Fibroblast of lung (primary cell): ENCODE measurements around the gene HNRNPLL. TPM values are rescaled to one million over a fixed set of nuclear protein-coding genes. Genes with fewer than 3 reads are reported as not detected.
A peak's percentile ranks its signal among the peaks of the same experiment; 100 is the strongest.

Experiments used
- DNase-seq, 2 donors: peaks; one replicate each; pipeline versions ENCODE4 v3.0.0 to v3.0.0-alpha.2; 2010; ENCODE audit warnings: low read depth in 2 of 2
- H2AFZ ChIP-seq: 2 replicates; pipeline ENCODE4 v1.5.1; 2012; ENCODE audit warnings: low read length, control low read depth, inconsistent platforms
- H3K27ac ChIP-seq: 2 replicates; pipeline ENCODE4 v1.5.1; 2011; ENCODE audit warnings: low read length, control low read depth; ENCODE audit not compliant: insufficient read depth
- H3K27me3 ChIP-seq: 2 replicates; pipeline ENCODE4 v1.5.1; 2011; ENCODE audit warnings: mild to moderate bottlenecking, low read length; ENCODE audit not compliant: control insufficient read depth, insufficient read depth
- H3K36me3 ChIP-seq: 2 replicates; pipeline ENCODE4 v1.5.1; 2011; ENCODE audit warnings: low read length; ENCODE audit not compliant: control insufficient read depth, insufficient read depth
- H3K4me1 ChIP-seq: 2 replicates; pipeline ENCODE4 v1.5.1; 2011; ENCODE audit warnings: low read length; ENCODE audit not compliant: control insufficient read depth, insufficient read depth; ENCODE audit errors: extremely low read depth
- H3K4me2 ChIP-seq: 2 replicates; pipeline ENCODE4 v1.5.1; 2011; ENCODE audit warnings: low read length, control low read depth; ENCODE audit not compliant: insufficient read depth; ENCODE audit errors: extremely low read depth
- H3K4me3 ChIP-seq, 4 experiments: fragments of 200-600 bp in 1 of 4; sonication (generic) in 1 of 4; replicated peaks in 1 of 4; 2 replicates each; pipeline ENCODE4 v1.5.1; 2011 to 2016; ENCODE audit warnings: low read length in 4 of 4, low read depth in 3 of 4, mild to moderate bottlenecking in 3 of 4, control low read depth in 2 of 4, inconsistent platforms in 1 of 4, mixed read lengths in 1 of 4; ENCODE audit not compliant: insufficient read depth in 1 of 4; ENCODE audit errors: control extremely low read depth in 1 of 4
- H3K79me2 ChIP-seq: 2 replicates; pipeline ENCODE4 v1.5.1; 2012; ENCODE audit warnings: mild to moderate bottlenecking, low read length, inconsistent platforms; ENCODE audit not compliant: control insufficient read depth, insufficient read depth
- H3K9ac ChIP-seq: 2 replicates; pipeline ENCODE4 v1.5.1; 2011; ENCODE audit warnings: mild to moderate bottlenecking, low read length, control low read depth; ENCODE audit not compliant: insufficient read depth
- H3K9me3 ChIP-seq: 2 replicates; pipeline ENCODE4 v1.5.1; 2012; ENCODE audit warnings: low read depth, low read length; ENCODE audit not compliant: control insufficient read depth, insufficient read depth
- H4K20me1 ChIP-seq: 2 replicates; pipeline ENCODE4 v1.5.1; 2011; ENCODE audit warnings: low read length; ENCODE audit not compliant: control insufficient read depth, insufficient read depth; ENCODE audit errors: extremely low read depth
- EZH2 ChIP-seq: IDR thresholded peaks from 2 replicates; pipeline ENCODE4 v1.5.1; 2012; ENCODE audit warnings: low read length, control low read depth, mild to moderate bottlenecking; ENCODE audit errors: missing control alignments
- polyA plus RNA-seq, 2 donors: library from polyadenylated mRNA; depleted of rRNA in 1 of 2; stranded (reverse) in 1 of 2; unstranded in 1 of 2; fragments of >200 nt; gene quantifications; 2 replicates each; pipeline ENCODE4 v1.2.1, GENCODE V29; 2011 to 2012; ENCODE audit warnings: missing spikeins in 1 of 2
- total RNA-seq: library from RNA; depleted of rRNA; stranded (reverse); fragments of >200 nt; gene quantifications from 2 replicates; pipeline ENCODE4 v1.2.1, GENCODE V29; 2014
- TF ChIP-seq, protein P1 (sequence below), 2 donors: IDR thresholded peaks in 1 of 2; conservative IDR thresholded peaks in 1 of 2; 1 replicate in 1 of 2; 2 replicates in 1 of 2; pipeline ENCODE4 v1.5.1; 2011 to 2012; ENCODE audit warnings: low read length in 2 of 2, control low read depth in 1 of 2, inconsistent platforms in 1 of 2, low read depth in 1 of 2, mild to moderate bottlenecking in 1 of 2

The HNRNPLL gene
- total and polyA plus RNA-seq, 2 donors (not counting 1 experiment from before 2014, with no cell fraction given): 36.4 to 51.4 TPM

DNA sequence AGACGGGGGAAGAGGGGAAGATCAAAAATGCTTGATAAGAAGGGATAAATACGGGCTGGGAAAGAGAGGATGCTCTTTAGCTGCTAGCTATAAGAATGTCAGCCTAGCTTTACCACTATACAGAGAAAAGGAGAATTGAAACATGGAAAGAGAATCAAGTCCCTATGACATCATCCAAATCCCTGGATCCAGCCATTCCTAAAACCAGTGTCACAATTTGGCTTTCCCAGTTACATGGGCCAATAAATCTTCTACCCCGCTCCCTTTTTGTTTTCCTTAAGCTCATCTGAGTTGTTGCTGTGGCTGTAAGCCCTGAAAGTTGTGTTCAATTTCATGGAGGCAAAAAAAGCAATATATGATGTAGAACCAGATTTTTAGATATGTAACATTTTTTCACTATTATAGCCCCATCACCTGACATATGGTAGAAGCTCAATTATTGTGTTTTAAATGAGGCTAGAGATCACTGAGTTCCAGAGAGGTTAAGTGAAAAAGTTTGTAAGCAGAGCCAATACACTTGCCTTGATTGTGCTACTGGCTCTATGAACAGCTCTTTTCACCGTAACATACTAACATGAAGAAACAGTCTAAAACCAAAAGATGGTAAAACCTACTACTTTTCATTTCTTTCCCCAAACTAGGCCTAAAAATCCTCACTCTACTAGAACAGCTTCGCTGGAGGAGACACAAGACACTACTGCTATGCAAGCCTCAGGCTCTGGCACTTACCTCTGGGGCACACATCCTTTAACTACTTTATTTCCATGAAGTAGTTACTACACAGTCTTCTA lies 4.3 kb downstream of the HNRNPLL start:
- H3K36me3 ChIP-seq: no peaks in the 10 kb centered on the region
- no peak overlapping the region for H2AFZ ChIP-seq
- peaks cover 85% of the 10 kb centered on the region for H3K79me2 ChIP-seq
- no peaks in the 10 kb centered on the region for H3K27me3 ChIP-seq
- DNase-seq: peak in 1 of 2 donors; percentile 55
- peak overlapping the region in 3 of 4 experiments; percentile 72 to 88 (median 81) for H3K4me3 ChIP-seq
- H3K9ac ChIP-seq: peak overlapping the region; percentile 27
- H3K9me3 ChIP-seq: no peaks in the 10 kb centered on the region
- no peaks in the 10 kb centered on the region for H4K20me1 ChIP-seq
- peak overlapping the region; percentile 95 for H3K27ac ChIP-seq
- H3K4me2 ChIP-seq: peak overlapping the region; percentile 88
- TF ChIP-seq, protein P1, sequence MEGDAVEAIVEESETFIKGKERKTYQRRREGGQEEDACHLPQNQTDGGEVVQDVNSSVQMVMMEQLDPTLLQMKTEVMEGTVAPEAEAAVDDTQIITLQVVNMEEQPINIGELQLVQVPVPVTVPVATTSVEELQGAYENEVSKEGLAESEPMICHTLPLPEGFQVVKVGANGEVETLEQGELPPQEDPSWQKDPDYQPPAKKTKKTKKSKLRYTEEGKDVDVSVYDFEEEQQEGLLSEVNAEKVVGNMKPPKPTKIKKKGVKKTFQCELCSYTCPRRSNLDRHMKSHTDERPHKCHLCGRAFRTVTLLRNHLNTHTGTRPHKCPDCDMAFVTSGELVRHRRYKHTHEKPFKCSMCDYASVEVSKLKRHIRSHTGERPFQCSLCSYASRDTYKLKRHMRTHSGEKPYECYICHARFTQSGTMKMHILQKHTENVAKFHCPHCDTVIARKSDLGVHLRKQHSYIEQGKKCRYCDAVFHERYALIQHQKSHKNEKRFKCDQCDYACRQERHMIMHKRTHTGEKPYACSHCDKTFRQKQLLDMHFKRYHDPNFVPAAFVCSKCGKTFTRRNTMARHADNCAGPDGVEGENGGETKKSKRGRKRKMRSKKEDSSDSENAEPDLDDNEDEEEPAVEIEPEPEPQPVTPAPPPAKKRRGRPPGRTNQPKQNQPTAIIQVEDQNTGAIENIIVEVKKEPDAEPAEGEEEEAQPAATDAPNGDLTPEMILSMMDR (conservative IDR thresholded peaks at IDR 0.05 in 1 of 2, IDR thresholded peaks at IDR 0.05 in 1 of 2; ENCODE audit: low read depth in 1 of 2, low read length in 2 of 2): no peak
- no peak for TF ChIP-seq EZH2
- peaks cover 14% of the 10 kb centered on the region for H3K4me1 ChIP-seq

- H3K9me3 ChIP-seq: no peaks in the 10 kb centered on the region
- H3K79me2 ChIP-seq: peaks cover 93% of the 10 kb centered on the region
- no peaks in the 10 kb centered on the region for H4K20me1 ChIP-seq
- H3K27ac ChIP-seq: no peak overlapping the region
- no peak for TF ChIP-seq EZH2
- TF ChIP-seq, protein P1 (conservative IDR thresholded peaks at IDR 0.05 in 1 of 2, IDR thresholded peaks at IDR 0.05 in 1 of 2; ENCODE audit: low read depth in 1 of 2, low read length in 2 of 2): no peak
- H3K4me1 ChIP-seq: peaks cover 18% of the 10 kb centered on the region
- no peak overlapping the region for H2AFZ ChIP-seq
- H3K27me3 ChIP-seq: no peaks in the 10 kb centered on the region
- no peak overlapping the region for H3K4me3 ChIP-seq
- no peak overlapping the region for H3K9ac ChIP-seq
- no peaks in the 10 kb centered on the region for H3K36me3 ChIP-seq
- no peak overlapping the region for H3K4me2 ChIP-seq
- DNase-seq: no peak
Measured at GRCh38 chr2:38597115-38597514, 5.6 kb downstream of the HNRNPLL start.

GRCh38 chr2:38596229-38596628 lies 6.5 kb downstream of the HNRNPLL start:
- DNase-seq: no peak
- Histone ChIP-seq H3K36me3 (no peaks in the 10 kb centered on the region), H3K9me3 (no peaks in the 10 kb centered on the region), H2AFZ (no peak overlapping the region), H3K4me1 (peaks cover 20% of the 10 kb centered on the region), H3K27me3 (no peaks in the 10 kb centered on the region), H3K4me2 (no peak overlapping the region), H3K9ac (no peak overlapping the region), H3K4me3 (no peak overlapping the region), H4K20me1 (no peaks in the 10 kb centered on the region), H3K27ac (no peak overlapping the region), H3K79me2 (peaks cover 93% of the 10 kb centered on the region)
- TF ChIP-seq, protein P1 (conservative IDR thresholded peaks at IDR 0.05 in 1 of 2, IDR thresholded peaks at IDR 0.05 in 1 of 2; ENCODE audit: low read depth in 1 of 2, low read length in 2 of 2): no peak
- no peak for TF ChIP-seq EZH2
